Spinal cord (tissue), 10 donors: ENCODE results near the gene FTH1. TPM values are rescaled to one million over a fixed set of nuclear protein-coding genes. Genes with fewer than 3 reads are reported as not detected.

Experiments used
- DNase-seq, 6 donors: peaks; one replicate each; pipeline versions ENCODE4 v3.0.0 to v3.0.0-alpha.2; 2013 to 2015; ENCODE audit warnings: low spot score in 6 of 6, low read depth in 4 of 6
- H3K27ac ChIP-seq: one replicate; pipeline ENCODE4 v1.5.1; 2013; ENCODE audit warnings: low read depth, low read length, control low read depth
- H3K27me3 ChIP-seq: one replicate; pipeline ENCODE4 v1.6.1; 2013; ENCODE audit warnings: low read length; ENCODE audit not compliant: control insufficient read depth, insufficient read depth
- H3K36me3 ChIP-seq: one replicate; pipeline ENCODE4 v1.6.1; 2013; ENCODE audit warnings: low read length; ENCODE audit not compliant: control insufficient read depth, insufficient read depth
- H3K4me1 ChIP-seq: one replicate; pipeline ENCODE4 v1.6.1; 2013; ENCODE audit warnings: low read length; ENCODE audit not compliant: control insufficient read depth, insufficient read depth
- H3K4me3 ChIP-seq: one replicate; pipeline ENCODE4 v1.5.1; 2013; ENCODE audit warnings: low read depth, low read length, control low read depth
- H3K9me3 ChIP-seq: one replicate; pipeline ENCODE4 v1.6.1; 2013; ENCODE audit warnings: low read length; ENCODE audit not compliant: control insufficient read depth, insufficient read depth
- WGBS: methylation state at CpG from one replicate; pipeline ENCODE4 v1.1.5; 2013; ENCODE audit warnings: missing lambda C conversion rate; ENCODE audit not compliant: insufficient coverage; 5-methylcytosine and 5-hydroxymethylcytosine counted together
- polyA plus RNA-seq, 2 donors: library from polyadenylated mRNA; unstranded; fragments of 120-200 nt; gene quantifications; one replicate each; pipeline ENCODE4 v1.2.1, GENCODE V29; 2013; ENCODE audit not compliant: insufficient read length in 2 of 2
- total RNA-seq, 2 donors: library from RNA; depleted of rRNA in 1 of 2; stranded (reverse); fragments of 120-200 nt in 1 of 2; fragments of >200 nt in 1 of 2; gene quantifications; one replicate each; pipeline versions ENCODE4 v1.2.3 to v1.2.4, GENCODE V29; 2013 to 2014
- donor health status: healthy.

FTH1 gene
- total and polyA plus RNA-seq, 4 donors, result 878 to 3,889 (median 2,436) TPM

DNA sequence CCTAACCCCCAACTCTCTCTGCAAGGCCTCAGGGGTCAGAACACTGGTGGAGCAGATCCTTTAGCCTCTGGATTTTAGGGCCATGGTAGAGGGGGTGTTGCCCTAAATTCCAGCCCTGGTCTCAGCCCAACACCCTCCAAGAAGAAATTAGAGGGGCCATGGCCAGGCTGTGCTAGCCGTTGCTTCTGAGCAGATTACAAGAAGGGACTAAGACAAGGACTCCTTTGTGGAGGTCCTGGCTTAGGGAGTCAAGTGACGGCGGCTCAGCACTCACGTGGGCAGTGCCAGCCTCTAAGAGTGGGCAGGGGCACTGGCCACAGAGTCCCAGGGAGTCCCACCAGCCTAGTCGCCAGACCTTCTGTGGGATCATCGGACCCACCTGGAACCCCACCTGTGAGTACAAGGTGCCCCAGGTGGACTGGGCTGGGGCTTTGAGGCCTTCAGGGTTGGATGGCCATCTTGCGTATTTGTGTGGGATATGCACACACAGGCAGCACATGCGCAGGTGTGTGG lies 17.3 kb downstream of the FTH1 start, which contains the start of gene BEST1:
BEST1 (plus strand) TSS at position 317 of the 513 bp plus-strand sequence. CDS start 1,456 bp downstream, outside the sequence.
- peaks cover 42% of the 10 kb centered on the region for H3K4me1 ChIP-seq
- DNase-seq, result peak in 1 of 6 donors; percentile 66
- no peaks in the 10 kb centered on the region for H3K36me3 ChIP-seq
- no peaks in the 10 kb centered on the region for H3K9me3 ChIP-seq
- no peak within 1 kb of the TSS for H3K4me3 ChIP-seq
- H3K27ac ChIP-seq, result peak within 1 kb of the TSS; percentile 97
- 74% methylated on average over 8 of the region's 8 CpGs for WGBS
- H3K27me3 ChIP-seq, result no peaks in the 10 kb centered on the region

DNA sequence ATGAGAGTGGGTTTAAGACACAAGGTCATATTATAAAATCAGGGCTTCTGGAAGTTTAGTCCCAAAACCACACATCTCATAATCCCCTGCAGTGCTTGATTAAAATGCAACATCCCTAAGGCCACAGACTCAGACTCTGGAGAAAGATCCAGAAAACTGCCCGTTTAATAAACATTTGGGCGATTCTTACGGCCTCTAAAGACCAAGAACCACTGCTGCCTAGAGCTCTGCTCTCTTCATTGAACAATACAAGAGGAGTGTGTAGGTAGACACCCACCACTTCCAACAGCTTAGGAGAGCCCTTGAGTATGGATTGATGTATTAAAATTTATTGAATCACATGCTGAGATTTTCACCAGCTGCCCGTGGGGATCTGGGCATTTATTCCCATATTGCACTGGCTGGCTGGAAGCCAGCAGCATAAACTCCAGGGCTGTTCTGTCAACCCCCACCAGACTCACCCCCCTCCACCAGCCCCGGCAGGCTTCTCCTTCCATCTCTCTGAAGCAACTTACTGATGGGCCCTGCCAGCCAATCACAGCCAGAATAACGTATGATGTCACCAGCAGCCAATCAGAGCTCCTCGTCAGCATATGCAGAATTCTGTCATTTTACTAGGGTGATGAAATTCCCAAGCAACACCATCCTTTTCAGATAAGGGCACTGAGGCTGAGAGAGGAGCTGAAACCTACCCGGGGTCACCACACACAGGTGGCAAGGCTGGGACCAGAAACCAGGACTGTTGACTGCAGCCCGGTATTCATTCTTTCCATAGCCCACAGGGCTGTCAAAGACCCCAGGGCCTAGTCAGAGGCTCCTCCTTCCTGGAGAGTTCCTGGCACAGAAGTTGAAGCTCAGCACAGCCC lies 18.0 kb downstream of the FTH1 start:
- no peaks in the 10 kb centered on the region for H3K36me3 ChIP-seq
- WGBS, result 22% methylated on average over 6 of the region's 9 CpGs
- DNase-seq, result peak in 4 of 6 donors; percentile 78 to 99 (median 90)

DNA sequence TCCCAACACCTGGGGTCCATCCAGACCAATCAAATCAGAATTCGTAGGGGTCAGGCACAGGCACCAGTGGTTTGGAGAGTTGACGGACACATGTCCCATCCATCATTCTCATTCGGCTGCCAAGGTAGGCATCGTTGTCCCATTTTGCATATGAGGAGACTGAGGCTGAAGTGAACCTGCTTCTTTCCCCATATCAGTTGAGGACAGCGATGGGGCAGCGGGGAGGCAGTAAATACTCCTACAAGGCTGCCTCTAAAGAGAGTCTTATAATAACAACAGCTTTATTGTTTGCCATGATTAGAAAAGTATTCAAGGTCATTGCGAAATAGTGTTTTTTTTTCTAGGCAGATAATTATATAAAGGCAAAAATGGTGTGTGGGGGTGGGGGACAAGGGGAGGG lies 18.9 kb downstream of the FTH1 start:
- Histone ChIP-seq H3K4me3 (no peak overlapping the region), H3K4me1 (peaks cover 35% of the 10 kb centered on the region), H3K27ac (peak overlapping the region; percentile 33), H3K9me3 (no peaks in the 10 kb centered on the region), H3K36me3 (no peaks in the 10 kb centered on the region), H3K27me3 (no peaks in the 10 kb centered on the region)
- WGBS, result 100% methylated on average over 1 of the region's 7 CpGs
- DNase-seq, result no peak

More for the DNA sequence above, 18.0 kb downstream of the FTH1 start:
- Histone ChIP-seq H3K4me3 (no peak overlapping the region), H3K4me1 (peaks cover 35% of the 10 kb centered on the region), H3K27me3 (no peaks in the 10 kb centered on the region), H3K9me3 (no peaks in the 10 kb centered on the region), H3K27ac (peak overlapping the region; percentile 97)

DNA sequence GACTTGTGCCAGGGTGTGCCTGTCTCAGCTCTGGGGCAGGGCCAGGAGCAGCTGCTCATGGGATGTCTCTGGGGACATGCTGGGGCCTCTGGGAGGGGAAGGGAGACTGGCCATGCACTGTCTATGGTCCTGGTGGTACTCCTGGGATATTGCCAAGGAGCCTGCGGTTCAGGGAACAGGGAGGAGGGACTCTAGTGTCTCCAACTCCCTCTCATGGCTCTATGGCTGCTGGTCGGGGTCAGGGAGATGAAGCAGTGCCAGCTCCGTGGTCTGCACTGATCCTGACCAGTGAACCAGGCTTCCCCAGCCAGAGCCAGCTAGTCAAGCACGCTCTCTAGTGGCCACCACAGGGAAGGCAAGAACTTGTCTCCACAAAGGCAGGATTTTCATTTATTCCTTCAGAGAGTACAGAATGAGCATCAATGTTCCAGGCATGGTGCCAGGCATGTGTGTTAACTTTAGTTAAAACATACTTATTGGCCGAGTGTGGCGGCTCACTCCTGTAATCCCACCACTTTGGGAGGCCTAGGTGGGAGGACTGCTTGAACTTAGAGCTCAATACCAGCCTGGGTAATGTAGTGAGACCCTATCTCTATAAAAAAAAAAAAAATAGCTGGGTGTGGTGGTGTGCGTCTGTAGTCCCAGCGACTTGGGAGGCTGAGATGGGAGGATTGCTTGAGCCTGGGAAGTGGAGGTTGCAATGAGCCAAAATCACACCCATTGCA lies 19.8 kb downstream of the FTH1 start:
- Histone ChIP-seq H3K27me3 (no peaks in the 10 kb centered on the region), H3K36me3 (no peaks in the 10 kb centered on the region), H3K4me1 (peaks cover 35% of the 10 kb centered on the region), H3K27ac (peak overlapping the region; percentile 29), H3K4me3 (no peak overlapping the region), H3K9me3 (no peaks in the 10 kb centered on the region)
- peak in 3 of 6 donors; percentile 76 to 94 (median 93) for DNase-seq
- WGBS, result 10% methylated on average over 3 of the region's 8 CpGs

DNA sequence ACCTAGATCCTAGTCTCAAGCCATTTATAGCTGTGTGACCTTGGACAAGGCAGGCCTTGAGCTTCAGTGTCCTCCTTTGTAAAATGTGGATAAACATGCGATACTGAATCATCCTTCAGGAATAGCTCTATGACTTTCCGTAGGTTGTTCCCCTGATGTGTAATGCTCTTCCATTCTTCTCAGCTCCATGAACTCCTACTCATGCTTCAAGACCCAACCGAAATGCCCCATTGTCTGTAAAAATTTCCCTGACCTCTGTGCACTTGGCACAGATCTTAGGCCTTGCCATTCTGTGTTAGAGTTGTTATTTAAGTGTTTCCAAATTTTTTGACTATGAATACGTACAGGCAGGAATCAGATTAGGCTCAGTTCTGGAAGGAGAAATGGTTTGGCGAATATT lies 20.5 kb downstream of the FTH1 start:
- no peaks in the 10 kb centered on the region for H3K9me3 ChIP-seq
- no peak overlapping the region for H3K4me3 ChIP-seq
- no peak for DNase-seq
- H3K27ac ChIP-seq, result no peak overlapping the region
- peaks cover 35% of the 10 kb centered on the region for H3K4me1 ChIP-seq
- WGBS, result 98% methylated on average over 5 of the region's 5 CpGs
- no peaks in the 10 kb centered on the region for H3K36me3 ChIP-seq
- H3K27me3 ChIP-seq, result no peaks in the 10 kb centered on the region

DNA sequence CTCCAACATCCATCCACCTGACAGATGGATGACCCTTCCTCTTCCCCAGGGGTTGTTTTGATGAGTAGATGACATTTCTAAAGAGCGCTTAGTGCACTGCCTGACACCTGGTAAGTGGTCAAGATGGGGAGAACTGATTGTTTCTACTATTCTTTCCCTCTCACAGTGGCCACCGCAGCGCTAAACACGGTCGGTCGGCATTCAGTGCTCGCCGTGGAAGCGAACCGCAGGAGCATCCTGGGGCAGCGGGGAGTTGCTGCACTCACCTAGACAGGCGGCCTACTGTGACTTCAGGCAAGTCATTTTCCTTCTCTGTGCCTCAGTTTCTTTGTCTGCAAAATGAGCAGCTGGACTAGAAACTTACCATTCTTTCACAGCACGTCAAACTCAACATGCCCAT lies 22.2 kb downstream of the FTH1 start:
- H3K9me3 ChIP-seq, result no peaks in the 10 kb centered on the region
- no peak overlapping the region for H3K4me3 ChIP-seq
- no peak overlapping the region for H3K27ac ChIP-seq
- H3K4me1 ChIP-seq, result peaks cover 24% of the 10 kb centered on the region
- WGBS, result 84% methylated on average over 12 of the region's 13 CpGs
- no peaks in the 10 kb centered on the region for H3K27me3 ChIP-seq
- DNase-seq, result no peak
- H3K36me3 ChIP-seq, result no peaks in the 10 kb centered on the region

DNA sequence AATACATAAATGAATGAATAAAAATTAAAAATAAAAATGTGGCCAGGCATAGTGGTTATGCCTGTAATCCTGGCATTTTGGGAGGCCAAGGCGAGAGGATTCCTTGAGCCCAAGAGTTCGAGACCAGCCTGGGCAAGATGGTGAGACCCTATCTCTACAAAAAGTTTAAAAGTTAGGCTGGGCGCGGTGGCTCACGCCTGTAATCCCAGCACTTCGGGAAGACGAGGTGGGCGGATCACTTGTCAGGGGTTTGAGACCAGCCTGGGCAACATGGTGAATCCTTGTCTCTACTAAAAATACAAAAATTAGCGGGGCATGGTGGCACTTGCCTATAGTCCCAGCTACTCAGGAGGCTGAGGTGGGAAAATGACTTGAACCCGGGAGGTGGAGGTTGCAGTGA lies 27.0 kb downstream of the FTH1 start:
- 94% methylated on average over 8 of the region's 10 CpGs for WGBS
- no peak overlapping the region for H3K27ac ChIP-seq
- DNase-seq, result no peak
- peaks cover 2% of the 10 kb centered on the region for H3K9me3 ChIP-seq
- no peaks in the 10 kb centered on the region for H3K4me1 ChIP-seq
- no peak overlapping the region for H3K4me3 ChIP-seq
- H3K27me3 ChIP-seq, result no peaks in the 10 kb centered on the region
- no peaks in the 10 kb centered on the region for H3K36me3 ChIP-seq

DNA sequence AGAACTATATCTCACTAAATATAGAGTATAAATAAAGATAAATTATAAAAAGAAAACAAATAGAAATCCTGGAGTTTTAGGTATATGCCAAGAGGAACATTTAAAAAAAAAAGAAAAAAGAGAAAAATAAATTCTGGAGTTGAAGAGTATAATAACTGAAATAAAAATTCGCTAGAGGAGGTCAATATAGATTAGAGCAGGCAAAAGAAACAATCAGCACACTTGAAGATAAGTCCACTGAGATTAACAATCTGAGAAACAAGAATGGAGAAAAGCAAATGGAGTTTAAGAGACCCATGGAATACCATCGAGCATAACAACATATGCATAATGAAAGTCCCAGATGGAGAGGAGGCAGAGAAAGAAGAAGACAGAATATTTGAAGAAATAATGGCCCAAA lies 31.6 kb downstream of the FTH1 start:
- no peak for DNase-seq
- H3K4me3 ChIP-seq, result no peak overlapping the region
- WGBS, result no CpG with 5 or more reads among the region's 2 CpGs
- H3K4me1 ChIP-seq, result no peaks in the 10 kb centered on the region
- no peaks in the 10 kb centered on the region for H3K36me3 ChIP-seq
- peaks cover 2% of the 10 kb centered on the region for H3K9me3 ChIP-seq
- no peak overlapping the region for H3K27ac ChIP-seq
- H3K27me3 ChIP-seq, result no peaks in the 10 kb centered on the region

DNA sequence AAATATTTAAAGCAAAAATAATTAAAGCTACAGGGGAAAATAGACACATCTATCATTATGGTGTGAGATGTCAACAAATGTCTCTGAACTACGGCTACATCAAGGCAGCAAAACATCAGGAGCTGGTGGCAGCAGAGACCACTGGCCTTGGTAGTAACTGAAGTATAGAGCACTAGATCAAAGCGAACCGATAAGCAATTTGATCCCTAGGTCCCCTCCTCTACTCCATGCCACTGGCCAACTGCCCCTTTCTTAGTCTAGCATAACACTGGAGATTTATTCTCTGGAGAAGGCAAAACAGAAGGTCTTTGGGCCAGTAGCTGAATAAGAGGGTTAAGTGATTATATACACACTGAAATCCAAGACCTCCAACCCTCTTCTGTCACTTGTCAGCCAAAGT lies 36.5 kb downstream of the FTH1 start:
- no peak overlapping the region for H3K27ac ChIP-seq
- no peaks in the 10 kb centered on the region for H3K4me1 ChIP-seq
- no peaks in the 10 kb centered on the region for H3K27me3 ChIP-seq
- WGBS, result no CpG with 5 or more reads among the region's 3 CpGs
- DNase-seq, result no peak
- H3K4me3 ChIP-seq, result no peak overlapping the region
- no peaks in the 10 kb centered on the region for H3K9me3 ChIP-seq
- H3K36me3 ChIP-seq, result no peaks in the 10 kb centered on the region
